Measurements from ENCODE around the gene SELENBP1. TPM values are rescaled to one million over a fixed set of nuclear protein-coding genes. Genes with fewer than 3 reads are reported as not detected.
A peak's percentile ranks its signal among the peaks of the same experiment; 100 is the strongest.

The SELENBP1 gene
- total and polyA plus RNA-seq, 9 of the 15 experiments (the other 6 are each of a cell fraction or from before 2014, with no cell fraction given): 25.8 to 81.2 (median 47.1) TPM

DNA sequence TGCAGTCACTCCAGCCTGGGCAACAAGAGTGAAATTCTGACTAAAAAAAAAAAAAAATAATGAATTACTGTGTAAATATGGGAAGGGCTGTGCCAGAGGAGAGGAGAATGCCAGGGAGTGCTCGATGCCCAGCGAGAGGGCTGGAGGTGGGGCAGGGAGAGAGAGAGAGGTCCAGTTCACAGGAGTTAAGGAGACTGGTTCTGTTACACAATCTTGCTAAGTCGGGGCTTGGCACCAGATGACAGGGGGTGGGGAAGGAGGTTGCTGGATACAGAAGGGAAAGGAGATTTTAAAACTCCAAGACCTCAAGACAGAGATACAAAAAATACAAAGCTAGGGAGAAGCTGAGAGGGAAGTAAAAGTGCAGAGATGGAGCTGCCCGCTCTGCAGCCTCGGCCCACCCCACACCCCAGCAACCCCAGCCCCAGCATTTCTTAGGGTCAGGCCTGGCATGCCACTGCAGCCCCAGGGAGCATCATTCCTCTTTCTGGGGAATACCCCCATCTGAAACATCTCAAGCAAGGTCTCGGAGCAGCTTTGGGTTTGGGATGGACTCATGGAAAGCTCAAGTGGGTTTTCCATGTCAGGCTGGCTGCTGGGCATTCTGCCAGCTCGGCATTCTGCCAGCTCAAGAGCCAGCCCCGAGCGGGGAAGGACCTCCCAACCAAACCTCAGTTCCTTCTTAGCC is 991 bp downstream of the SELENBP1 start:
- BruUV-seq (replicated peaks): no TSS peak
- peak overlapping the region; percentile 93; the same call in 1 of the 2 replicates for H2AFZ ChIP-seq (ENCODE audit: low read depth, low read length)
- H3K79me2 ChIP-seq (ENCODE audit: control insufficient read depth, insufficient read depth, low read length): peaks cover 16% of the 10 kb centered on the region
- CTCF ChIA-PET (ENCODE audit: low intra/inter-chr PET ratio): no interaction called here
- ATAC-seq (no peak), DNase-seq (ENCODE audit: extremely low read depth in 1 of 4, low spot score in 3 of 4) (peak in 2 of 4 experiments; percentile 28 to 34), FAIRE-seq (no peak)
- peaks cover 14% of the 10 kb centered on the region; the same call in 2 of the 3 replicates for H3K36me3 ChIP-seq (ENCODE audit: control insufficient read depth, insufficient read depth, low read length)
- no peaks in the 10 kb centered on the region for H3K27me3 ChIP-seq (ENCODE audit: control insufficient read depth in 2 of 2, insufficient read depth in 2 of 2, low read length in 2 of 2)
- intact Hi-C loops (cut with micrococcal nuclease) (loop anchor here (1.0 kb wide), 1 partner anchor 24 kb away; the partner anchor contains the start of gene RFX5), in situ Hi-C loops (cut with MboI) (no loop called here)
- no peaks in the 10 kb centered on the region for H3K9me3 ChIP-seq (replicated peaks; ENCODE audit: control insufficient read depth, insufficient read depth, low read depth, low read length)
- 50% methylated on average over 9 of the region's 9 CpGs for WGBS (ENCODE audit: insufficient coverage, low coverage, missing lambda C conversion rate)
- peak overlapping the region; percentile 62 to 68; a peak in 3 of 4 replicates for H3K9ac ChIP-seq (ENCODE audit: insufficient read depth in 1 of 2, low read depth in 2 of 2, low read length in 2 of 2)
- H3K4me3 ChIP-seq: peak overlapping the region; percentile 49
- peaks cover 32 to 48% of the 10 kb centered on the region in 2 experiments for H3K4me1 ChIP-seq (replicated peaks in 1 of 2; ENCODE audit: control insufficient read depth in 2 of 2, insufficient read depth in 2 of 2, low read length in 2 of 2)
- H3K9me1 ChIP-seq (ENCODE audit: control insufficient read depth, insufficient read depth, low read length): no peaks in the 10 kb centered on the region
- POLR2A ChIA-PET: interaction anchor here (0.6 to 1.6 kb wide), 7 partner anchors 12 to 158 kb away, joined by 3 to 12 read pairs (median 4); partner anchors contain the start of gene PSMB4
- peak overlapping the region; percentile 65; the same call in 1 of the 3 replicates for H3K27ac ChIP-seq (ENCODE audit: extremely low read depth, low read depth, low read length)
- H3K4me2 ChIP-seq (ENCODE audit: insufficient read depth, low read length): peak overlapping the region; percentile 92
- H4K20me1 ChIP-seq (replicated peaks; ENCODE audit: control insufficient read depth, insufficient read depth, low read length): no peaks in the 10 kb centered on the region
- TF ChIP-seq CBX2 (IDR thresholded peaks at IDR 0.05; ENCODE audit: insufficient read depth, low read length, poor library complexity, severe bottlenecking) (no peak), ELF2 (CRISPR knock-in tag; IDR thresholded peaks at IDR 0.05) (no peak), ZNF263 (CRISPR knock-in tag; IDR thresholded peaks at IDR 0.05; ENCODE audit: borderline replicate concordance) (no peak), NFIC (IDR thresholded peaks at IDR 0.05) (peak; percentile 91), ARHGAP35 (IDR thresholded peaks at IDR 0.05; ENCODE audit: partially characterized antibody) (no peak), HDAC1 (IDR thresholded peaks at IDR 0.05) (no peak), TCF7 (IDR thresholded peaks at IDR 0.05; ENCODE audit: borderline replicate concordance) (no peak), ZNF316 (IDR thresholded peaks at IDR 0.05) (peak; percentile 18; the same call in 1 of the 2 replicates)
- TF ChIP-seq, protein P1, sequence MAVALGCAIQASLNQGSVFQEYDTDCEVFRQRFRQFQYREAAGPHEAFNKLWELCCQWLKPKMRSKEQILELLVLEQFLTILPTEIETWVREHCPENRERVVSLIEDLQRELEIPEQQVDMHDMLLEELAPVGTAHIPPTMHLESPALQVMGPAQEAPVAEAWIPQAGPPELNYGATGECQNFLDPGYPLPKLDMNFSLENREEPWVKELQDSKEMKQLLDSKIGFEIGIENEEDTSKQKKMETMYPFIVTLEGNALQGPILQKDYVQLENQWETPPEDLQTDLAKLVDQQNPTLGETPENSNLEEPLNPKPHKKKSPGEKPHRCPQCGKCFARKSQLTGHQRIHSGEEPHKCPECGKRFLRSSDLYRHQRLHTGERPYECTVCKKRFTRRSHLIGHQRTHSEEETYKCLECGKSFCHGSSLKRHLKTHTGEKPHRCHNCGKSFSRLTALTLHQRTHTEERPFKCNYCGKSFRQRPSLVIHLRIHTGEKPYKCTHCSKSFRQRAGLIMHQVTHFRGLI (CRISPR knock-in tag; IDR thresholded peaks at IDR 0.05): no peak
- TF ChIP-seq, protein P2, sequence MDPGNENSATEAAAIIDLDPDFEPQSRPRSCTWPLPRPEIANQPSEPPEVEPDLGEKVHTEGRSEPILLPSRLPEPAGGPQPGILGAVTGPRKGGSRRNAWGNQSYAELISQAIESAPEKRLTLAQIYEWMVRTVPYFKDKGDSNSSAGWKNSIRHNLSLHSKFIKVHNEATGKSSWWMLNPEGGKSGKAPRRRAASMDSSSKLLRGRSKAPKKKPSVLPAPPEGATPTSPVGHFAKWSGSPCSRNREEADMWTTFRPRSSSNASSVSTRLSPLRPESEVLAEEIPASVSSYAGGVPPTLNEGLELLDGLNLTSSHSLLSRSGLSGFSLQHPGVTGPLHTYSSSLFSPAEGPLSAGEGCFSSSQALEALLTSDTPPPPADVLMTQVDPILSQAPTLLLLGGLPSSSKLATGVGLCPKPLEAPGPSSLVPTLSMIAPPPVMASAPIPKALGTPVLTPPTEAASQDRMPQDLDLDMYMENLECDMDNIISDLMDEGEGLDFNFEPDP (CRISPR knock-in tag; IDR thresholded peaks at IDR 0.05): no peak
- TF ChIP-seq, protein P3, sequence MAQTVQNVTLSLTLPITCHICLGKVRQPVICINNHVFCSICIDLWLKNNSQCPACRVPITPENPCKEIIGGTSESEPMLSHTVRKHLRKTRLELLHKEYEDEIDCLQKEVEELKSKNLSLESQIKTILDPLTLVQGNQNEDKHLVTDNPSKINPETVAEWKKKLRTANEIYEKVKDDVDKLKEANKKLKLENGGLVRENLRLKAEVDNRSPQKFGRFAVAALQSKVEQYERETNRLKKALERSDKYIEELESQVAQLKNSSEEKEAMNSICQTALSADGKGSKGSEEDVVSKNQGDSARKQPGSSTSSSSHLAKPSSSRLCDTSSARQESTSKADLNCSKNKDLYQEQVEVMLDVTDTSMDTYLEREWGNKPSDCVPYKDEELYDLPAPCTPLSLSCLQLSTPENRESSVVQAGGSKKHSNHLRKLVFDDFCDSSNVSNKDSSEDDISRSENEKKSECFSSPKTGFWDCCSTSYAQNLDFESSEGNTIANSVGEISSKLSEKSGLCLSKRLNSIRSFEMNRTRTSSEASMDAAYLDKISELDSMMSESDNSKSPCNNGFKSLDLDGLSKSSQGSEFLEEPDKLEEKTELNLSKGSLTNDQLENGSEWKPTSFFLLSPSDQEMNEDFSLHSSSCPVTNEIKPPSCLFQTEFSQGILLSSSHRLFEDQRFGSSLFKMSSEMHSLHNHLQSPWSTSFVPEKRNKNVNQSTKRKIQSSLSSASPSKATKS (CRISPR knock-in tag; IDR thresholded peaks at IDR 0.05): no peak
- TF ChIP-seq, protein P4, sequence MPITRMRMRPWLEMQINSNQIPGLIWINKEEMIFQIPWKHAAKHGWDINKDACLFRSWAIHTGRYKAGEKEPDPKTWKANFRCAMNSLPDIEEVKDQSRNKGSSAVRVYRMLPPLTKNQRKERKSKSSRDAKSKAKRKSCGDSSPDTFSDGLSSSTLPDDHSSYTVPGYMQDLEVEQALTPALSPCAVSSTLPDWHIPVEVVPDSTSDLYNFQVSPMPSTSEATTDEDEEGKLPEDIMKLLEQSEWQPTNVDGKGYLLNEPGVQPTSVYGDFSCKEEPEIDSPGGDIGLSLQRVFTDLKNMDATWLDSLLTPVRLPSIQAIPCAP (CRISPR knock-in tag; IDR thresholded peaks at IDR 0.05; ENCODE audit: borderline replicate concordance): no peak
- TF ChIP-seq, protein P5, sequence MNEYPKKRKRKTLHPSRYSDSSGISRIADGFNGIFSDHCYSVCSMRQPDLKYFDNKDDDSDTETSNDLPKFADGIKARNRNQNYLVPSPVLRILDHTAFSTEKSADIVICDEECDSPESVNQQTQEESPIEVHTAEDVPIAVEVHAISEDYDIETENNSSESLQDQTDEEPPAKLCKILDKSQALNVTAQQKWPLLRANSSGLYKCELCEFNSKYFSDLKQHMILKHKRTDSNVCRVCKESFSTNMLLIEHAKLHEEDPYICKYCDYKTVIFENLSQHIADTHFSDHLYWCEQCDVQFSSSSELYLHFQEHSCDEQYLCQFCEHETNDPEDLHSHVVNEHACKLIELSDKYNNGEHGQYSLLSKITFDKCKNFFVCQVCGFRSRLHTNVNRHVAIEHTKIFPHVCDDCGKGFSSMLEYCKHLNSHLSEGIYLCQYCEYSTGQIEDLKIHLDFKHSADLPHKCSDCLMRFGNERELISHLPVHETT (CRISPR knock-in tag; conservative IDR thresholded peaks at IDR 0.05 in 1 of 2, IDR thresholded peaks at IDR 0.05 in 1 of 2): no peak
